GM12891 (cell line): Measurements from ENCODE around the gene DKKL1.

Experiments
- POLR2A ChIP-seq: IDR thresholded peaks from 2 replicates; pipeline ENCODE4 v1.6.1; 2011; ENCODE audit warnings: low read depth, low read length, control low read depth
- POLR2AphosphoS5 ChIP-seq: IDR thresholded peaks from 2 replicates; pipeline ENCODE4 v1.6.1; 2011; ENCODE audit warnings: low read depth, low read length, control low read depth
- TAF1 ChIP-seq: IDR thresholded peaks from 2 replicates; pipeline ENCODE4 v1.6.1; 2011; ENCODE audit warnings: low read depth, low read length, control low read depth

GRCh38 chr19:49364083-49364737, 533 bp downstream of the DKKL1 start:
- TF ChIP-seq POLR2AphosphoS5 (no peak), POLR2A (no peak), TAF1 (no peak)
